Erythroblast (primary cell): ENCODE results near the gene CEP164.

Experiments
- GATA1 ChIP-seq: IDR thresholded peaks from 2 replicates; pipeline ENCODE4 v1.6.1; 2011; ENCODE audit warnings: low read depth, mild to moderate bottlenecking, control low read depth, low read length, moderate library complexity
- POLR2A ChIP-seq: IDR thresholded peaks from 2 replicates; pipeline ENCODE4 v1.6.1; 2011; ENCODE audit warnings: mild to moderate bottlenecking, low read length

DNA sequence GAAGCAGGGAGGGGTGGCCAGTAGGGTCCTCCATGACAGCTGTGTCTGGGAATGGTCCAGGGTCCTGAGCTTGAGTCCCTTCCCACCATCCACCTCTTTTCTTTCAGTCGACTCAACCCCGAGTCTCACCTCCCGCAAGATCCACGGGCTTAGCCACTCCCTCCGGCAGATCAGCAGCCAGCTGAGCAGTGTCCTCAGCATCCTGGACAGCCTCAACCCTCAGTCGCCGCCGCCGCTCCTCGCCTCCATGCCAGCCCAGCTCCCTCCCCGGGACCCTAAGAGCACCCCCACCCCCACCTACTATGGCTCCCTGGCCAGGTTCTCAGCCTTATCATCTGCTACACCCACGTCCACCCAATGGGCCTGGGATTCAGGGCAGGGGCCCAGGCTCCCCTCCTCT, 81.9 kb downstream of the CEP164 start:
- TF ChIP-seq POLR2A, result no peak
- no peak for TF ChIP-seq GATA1
